OCI-LY1 (cell line): ENCODE measurements around the gene RHOB.

Source experiments
- CTCF ChIP-seq: fragments of 200-600 bp; sonication (generic), shearing (Covaris generic); IDR thresholded peaks from 2 replicates; pipeline ENCODE4 v1.5.1; 2017; ENCODE audit warnings: mild to moderate bottlenecking, antibody characterized with exemption, low read length, moderate library complexity, mixed read lengths
- EZH2 ChIP-seq: fragments of 200-600 bp; sonication (generic), shearing (Covaris generic); IDR thresholded peaks from 2 replicates; pipeline ENCODE4 v1.8.0; 2017; ENCODE audit warnings: borderline replicate concordance, mixed run types, mild to moderate bottlenecking, antibody characterized with exemption, low read length, moderate library complexity, mixed read lengths

- TF ChIP-seq CTCF (no peak), EZH2 (no peak)
Observed at GRCh38 chr2:20491739-20492531, 45.1 kb downstream of the RHOB start.
